GM23338 (cell line): Measurements from ENCODE around the gene DCLK1. TPM values are rescaled to one million over a fixed set of nuclear protein-coding genes. Genes with fewer than 3 reads are reported as not detected.

Experiments used
- ATAC-seq: fragments of 200-7000 bp; cut with Tn5 transposase; 3 replicates; pipeline ENCODE4 v1.9.1; 2020
- DNase-seq: peaks from one replicate; pipeline ENCODE4 v3.0.0-alpha.2; 2015; ENCODE audit warnings: low spot score
- H2AFZ ChIP-seq: fragments of 200-600 bp; sonication (generic); 2 replicates; pipeline ENCODE4 v1.8.0; 2016; ENCODE audit warnings: antibody characterized with exemption, mild to moderate bottlenecking, moderate library complexity
- H3F3A ChIP-seq: fragments of 200-600 bp; sonication (generic); replicated peaks from 2 replicates; pipeline ENCODE4 v1.8.0; 2017; ENCODE audit warnings: antibody characterized with exemption, mixed run types, low read depth
- H3K27ac ChIP-seq: fragments of 200-600 bp; sonication (generic); 2 replicates; pipeline ENCODE4 v1.6.1; 2016; ENCODE audit warnings: low read depth
- H3K27me3 ChIP-seq: fragments of 200-600 bp; sonication (generic); 2 replicates; pipeline ENCODE4 v1.8.0; 2016; ENCODE audit warnings: mild to moderate bottlenecking, mixed run types, moderate library complexity; ENCODE audit not compliant: insufficient read depth
- H3K36me3 ChIP-seq: fragments of 200-600 bp; sonication (generic); 2 replicates; pipeline ENCODE4 v1.8.0; 2016; ENCODE audit warnings: mild to moderate bottlenecking; ENCODE audit not compliant: insufficient read depth
- H3K4me1 ChIP-seq: fragments of 200-600 bp; sonication (generic); 2 replicates; pipeline ENCODE4 v1.8.0; 2016; ENCODE audit warnings: mild to moderate bottlenecking, moderate library complexity; ENCODE audit not compliant: insufficient read depth
- H3K4me2 ChIP-seq: fragments of 200-600 bp; sonication (generic); 2 replicates; pipeline ENCODE4 v1.7.1; 2017; ENCODE audit warnings: mixed run types
- H3K4me3 ChIP-seq: fragments of 200-600 bp; sonication (generic); 2 replicates; pipeline ENCODE4 v1.6.1; 2016; ENCODE audit warnings: mixed run types
- H3K79me2 ChIP-seq: fragments of 200-600 bp; sonication (generic); replicated peaks from 2 replicates; pipeline ENCODE4 v1.8.0; 2017; ENCODE audit warnings: mild to moderate bottlenecking; ENCODE audit not compliant: insufficient read depth
- H3K9me2 ChIP-seq: fragments of 200-600 bp; sonication (generic); 2 replicates; pipeline ENCODE4 v1.8.0; 2017; ENCODE audit not compliant: insufficient read depth
- H4K20me1 ChIP-seq: fragments of 200-600 bp; sonication (generic); replicated peaks from 2 replicates; pipeline ENCODE4 v1.8.0; 2017; ENCODE audit warnings: mild to moderate bottlenecking; ENCODE audit not compliant: insufficient read depth
- H3K27ac Mint-ChIP-seq: 2 replicates; pipeline ENCODE4 v1.8.0; 2020; ENCODE audit warnings: inconsistent platforms, mild to moderate bottlenecking, moderate library complexity, mixed read lengths
- H3K27me3 Mint-ChIP-seq: 3 replicates; pipeline ENCODE4 v1.8.0; 2022; ENCODE audit warnings: low read depth, mild to moderate bottlenecking, moderate library complexity, mixed read lengths, inconsistent platforms; ENCODE audit not compliant: insufficient read depth, poor library complexity
- H3K36me3 Mint-ChIP-seq: 3 replicates; pipeline ENCODE4 v1.8.0; 2021; ENCODE audit warnings: low read depth, mild to moderate bottlenecking, inconsistent platforms, moderate library complexity, mixed read lengths
- H3K4me1 Mint-ChIP-seq: 3 replicates; pipeline ENCODE4 v1.8.0; 2020; ENCODE audit warnings: mild to moderate bottlenecking, inconsistent platforms, mixed read lengths
- H3K4me3 Mint-ChIP-seq: 3 replicates; pipeline ENCODE4 v1.8.0; 2021; ENCODE audit warnings: moderate library complexity, mild to moderate bottlenecking, inconsistent platforms, mixed read lengths
- H3K9me3 Mint-ChIP-seq: 3 replicates; pipeline ENCODE4 v1.8.0; 2020; ENCODE audit warnings: moderate library complexity, mild to moderate bottlenecking, inconsistent platforms, mixed read lengths
- CREB1 ChIP-seq: fragments of 250-450 bp; sonication (Bioruptor Pico); IDR thresholded peaks from 2 replicates; pipeline ENCODE4 v1.5.0; 2020; ENCODE audit warnings: low read depth, mild to moderate bottlenecking, moderate library complexity
- CTCF ChIP-seq, 2 experiments: fragments of 200-600 bp in 1 of 2; sonication (generic) in 1 of 2; conservative IDR thresholded peaks; 2 replicates each; pipeline versions ENCODE4 v1.5.1 to v1.6.1; 2016 to 2017; ENCODE audit warnings: antibody characterized with exemption in 2 of 2, low read depth in 2 of 2, mild to moderate bottlenecking in 2 of 2, moderate library complexity in 1 of 2
- ETS1 ChIP-seq: IDR thresholded peaks from 2 replicates; pipeline ENCODE4 v1.6.1; 2016; ENCODE audit warnings: antibody characterized with exemption
- EZH2 ChIP-seq: fragments of 200-600 bp; sonication (generic); IDR thresholded peaks from one replicate; pipeline ENCODE4 v1.8.0; 2017; ENCODE audit warnings: antibody characterized with exemption, mild to moderate bottlenecking, low read depth; ENCODE audit not compliant: unreplicated experiment
- EZH2phosphoT487 ChIP-seq: fragments of 200-600 bp; sonication (generic); IDR thresholded peaks from one replicate; pipeline ENCODE4 v1.8.1; 2018; ENCODE audit warnings: antibody characterized with exemption; ENCODE audit not compliant: unreplicated experiment
- JUNB ChIP-seq: IDR thresholded peaks from one replicate; pipeline ENCODE4 v1.6.1; 2016; ENCODE audit warnings: antibody characterized with exemption; ENCODE audit not compliant: unreplicated experiment
- NANOG ChIP-seq: IDR thresholded peaks from 2 replicates; pipeline ENCODE4 v1.6.1; 2016; ENCODE audit warnings: antibody characterized with exemption, borderline replicate concordance
- POLR2AphosphoS5 ChIP-seq: IDR thresholded peaks from 2 replicates; pipeline ENCODE4 v1.6.1; 2016; ENCODE audit warnings: antibody characterized with exemption, low read depth
- REST ChIP-seq: IDR thresholded peaks from one replicate; pipeline ENCODE4 v1.6.1; 2018; ENCODE audit warnings: antibody characterized with exemption; ENCODE audit not compliant: unreplicated experiment
- STAT1 ChIP-seq: IDR thresholded peaks from one replicate; pipeline ENCODE4 v1.6.1; 2016; ENCODE audit warnings: antibody characterized with exemption; ENCODE audit not compliant: unreplicated experiment
- ZNF114 ChIP-seq: fragments of 250-450 bp; sonication (Bioruptor Pico); IDR thresholded peaks from 2 replicates; pipeline ENCODE4 v1.5.0; 2020; ENCODE audit warnings: mild to moderate bottlenecking, moderate library complexity
- ZNF331 ChIP-seq: fragments of 250-450 bp; sonication (Bioruptor Pico); IDR thresholded peaks from 2 replicates; pipeline ENCODE4 v1.5.0; 2020; ENCODE audit warnings: low read depth, mild to moderate bottlenecking, moderate library complexity
- polyA plus RNA-seq: library from polyadenylated mRNA; unstranded; fragments of >200 nt; fragmentation: Nextera tagmentation; extraction: Ambion mirVana; gene quantifications from 2 replicates; pipeline ENCODE4 v1.2.1, GENCODE V29; 2016
- total RNA-seq: library from RNA; depleted of rRNA; stranded (reverse); fragments of >200 nt; shearing (Covaris generic); gene quantifications from 2 replicates; pipeline ENCODE4 v1.2.3, GENCODE V29; 2014
- TF ChIP-seq, protein P1 (sequence below): fragments of 250-450 bp; sonication (Bioruptor Pico); IDR thresholded peaks from 2 replicates; pipeline ENCODE4 v1.5.0; 2020; ENCODE audit warnings: mild to moderate bottlenecking, moderate library complexity

Gene DCLK1
- total and polyA plus RNA-seq, 2 experiments from 2014 or later = 13.1 to 57.7 TPM

DNA sequence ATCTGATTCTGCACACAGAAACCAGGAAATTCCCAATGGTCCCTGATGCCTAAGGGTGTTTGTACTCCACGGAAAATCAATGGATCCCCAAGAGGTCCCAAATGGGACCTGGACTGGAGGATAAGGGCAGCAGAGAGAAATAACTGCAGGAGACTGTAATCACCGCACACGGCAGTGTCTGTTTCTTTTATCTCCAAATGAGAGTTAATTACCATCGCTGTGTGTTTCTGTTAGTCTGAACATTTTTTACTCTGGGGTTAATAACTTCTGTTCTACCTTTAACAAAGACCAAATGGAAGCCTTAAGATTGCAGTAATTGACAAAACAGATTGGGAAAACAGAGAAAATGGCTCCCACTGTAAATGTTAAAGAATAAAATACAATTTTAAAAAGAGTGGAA is 320.9 kb downstream of the DCLK1 start:
- TF ChIP-seq ZNF114 (CRISPR knock-in tag) (no peak), JUNB (no peak), CREB1 (CRISPR knock-in tag) (no peak), ZNF331 (CRISPR knock-in tag) (no peak), ETS1 (no peak), EZH2 (no peak), POLR2AphosphoS5 (no peak), STAT1 (no peak), CTCF (conservative IDR thresholded peaks at IDR 0.05; ENCODE audit: low read depth in 2 of 2) (no peak), NANOG (no peak), EZH2phosphoT487 (no peak), REST (no peak)
- TF ChIP-seq, protein P1, sequence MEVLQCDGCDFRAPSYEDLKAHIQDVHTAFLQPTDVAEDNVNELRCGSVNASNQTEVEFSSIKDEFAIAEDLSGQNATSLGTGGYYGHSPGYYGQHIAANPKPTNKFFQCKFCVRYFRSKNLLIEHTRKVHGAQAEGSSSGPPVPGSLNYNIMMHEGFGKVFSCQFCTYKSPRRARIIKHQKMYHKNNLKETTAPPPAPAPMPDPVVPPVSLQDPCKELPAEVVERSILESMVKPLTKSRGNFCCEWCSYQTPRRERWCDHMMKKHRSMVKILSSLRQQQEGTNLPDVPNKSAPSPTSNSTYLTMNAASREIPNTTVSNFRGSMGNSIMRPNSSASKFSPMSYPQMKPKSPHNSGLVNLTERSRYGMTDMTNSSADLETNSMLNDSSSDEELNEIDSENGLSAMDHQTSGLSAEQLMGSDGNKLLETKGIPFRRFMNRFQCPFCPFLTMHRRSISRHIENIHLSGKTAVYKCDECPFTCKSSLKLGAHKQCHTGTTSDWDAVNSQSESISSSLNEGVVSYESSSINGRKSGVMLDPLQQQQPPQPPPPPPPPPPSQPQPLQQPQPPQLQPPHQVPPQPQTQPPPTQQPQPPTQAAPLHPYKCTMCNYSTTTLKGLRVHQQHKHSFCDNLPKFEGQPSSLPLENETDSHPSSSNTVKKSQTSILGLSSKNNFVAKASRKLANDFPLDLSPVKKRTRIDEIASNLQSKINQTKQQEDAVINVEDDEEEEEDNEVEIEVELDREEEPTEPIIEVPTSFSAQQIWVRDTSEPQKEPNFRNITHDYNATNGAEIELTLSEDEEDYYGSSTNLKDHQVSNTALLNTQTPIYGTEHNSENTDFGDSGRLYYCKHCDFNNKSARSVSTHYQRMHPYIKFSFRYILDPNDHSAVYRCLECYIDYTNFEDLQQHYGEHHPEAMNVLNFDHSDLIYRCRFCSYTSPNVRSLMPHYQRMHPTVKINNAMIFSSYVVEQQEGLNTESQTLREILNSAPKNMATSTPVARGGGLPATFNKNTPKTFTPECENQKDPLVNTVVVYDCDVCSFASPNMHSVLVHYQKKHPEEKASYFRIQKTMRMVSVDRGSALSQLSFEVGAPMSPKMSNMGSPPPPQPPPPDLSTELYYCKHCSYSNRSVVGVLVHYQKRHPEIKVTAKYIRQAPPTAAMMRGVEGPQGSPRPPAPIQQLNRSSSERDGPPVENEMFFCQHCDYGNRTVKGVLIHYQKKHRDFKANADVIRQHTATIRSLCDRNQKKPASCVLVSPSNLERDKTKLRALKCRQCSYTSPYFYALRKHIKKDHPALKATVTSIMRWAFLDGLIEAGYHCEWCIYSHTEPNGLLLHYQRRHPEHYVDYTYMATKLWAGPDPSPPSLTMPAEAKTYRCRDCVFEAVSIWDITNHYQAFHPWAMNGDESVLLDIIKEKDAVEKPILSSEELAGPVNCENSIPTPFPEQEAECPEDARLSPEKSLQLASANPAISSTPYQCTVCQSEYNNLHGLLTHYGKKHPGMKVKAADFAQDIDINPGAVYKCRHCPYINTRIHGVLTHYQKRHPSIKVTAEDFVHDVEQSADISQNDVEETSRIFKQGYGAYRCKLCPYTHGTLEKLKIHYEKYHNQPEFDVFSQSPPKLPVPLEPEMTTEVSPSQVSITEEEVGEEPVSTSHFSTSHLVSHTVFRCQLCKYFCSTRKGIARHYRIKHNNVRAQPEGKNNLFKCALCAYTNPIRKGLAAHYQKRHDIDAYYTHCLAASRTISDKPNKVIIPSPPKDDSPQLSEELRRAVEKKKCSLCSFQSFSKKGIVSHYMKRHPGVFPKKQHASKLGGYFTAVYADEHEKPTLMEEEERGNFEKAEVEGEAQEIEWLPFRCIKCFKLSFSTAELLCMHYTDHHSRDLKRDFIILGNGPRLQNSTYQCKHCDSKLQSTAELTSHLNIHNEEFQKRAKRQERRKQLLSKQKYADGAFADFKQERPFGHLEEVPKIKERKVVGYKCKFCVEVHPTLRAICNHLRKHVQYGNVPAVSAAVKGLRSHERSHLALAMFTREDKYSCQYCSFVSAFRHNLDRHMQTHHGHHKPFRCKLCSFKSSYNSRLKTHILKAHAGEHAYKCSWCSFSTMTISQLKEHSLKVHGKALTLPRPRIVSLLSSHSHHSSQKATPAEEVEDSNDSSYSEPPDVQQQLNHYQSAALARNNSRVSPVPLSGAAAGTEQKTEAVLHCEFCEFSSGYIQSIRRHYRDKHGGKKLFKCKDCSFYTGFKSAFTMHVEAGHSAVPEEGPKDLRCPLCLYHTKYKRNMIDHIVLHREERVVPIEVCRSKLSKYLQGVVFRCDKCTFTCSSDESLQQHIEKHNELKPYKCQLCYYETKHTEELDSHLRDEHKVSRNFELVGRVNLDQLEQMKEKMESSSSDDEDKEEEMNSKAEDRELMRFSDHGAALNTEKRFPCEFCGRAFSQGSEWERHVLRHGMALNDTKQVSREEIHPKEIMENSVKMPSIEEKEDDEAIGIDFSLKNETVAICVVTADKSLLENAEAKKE (CRISPR knock-in tag) = no peak
- H3K27ac ChIP-seq = no peak overlapping the region
- Mint-ChIP-seq H3K4me1 (peaks cover 5% of the 10 kb centered on the region), H3K27me3 (no peaks in the 10 kb centered on the region), H3K4me3 (no peak overlapping the region), H3K27ac (no peak overlapping the region), H3K36me3 (no peaks in the 10 kb centered on the region; the same call in 2 of the 3 replicates), H3K9me3 (no peaks in the 10 kb centered on the region)
- H3F3A ChIP-seq = no peaks in the 10 kb centered on the region
- H3K4me3 ChIP-seq = no peak overlapping the region
- H3K36me3 ChIP-seq = 0 out of 2 replicates have a peak, but pooled peaks cover 6% of the 10 kb centered on the region
- no peak overlapping the region for H3K4me2 ChIP-seq
- no peaks in the 10 kb centered on the region for H3K9me2 ChIP-seq
- no peaks in the 10 kb centered on the region for H3K4me1 ChIP-seq
- ATAC-seq (no peak), DNase-seq (no peak)
- no peaks in the 10 kb centered on the region for H3K79me2 ChIP-seq
- no peaks in the 10 kb centered on the region for H4K20me1 ChIP-seq
- no peaks in the 10 kb centered on the region for H3K27me3 ChIP-seq
- no peak overlapping the region for H2AFZ ChIP-seq
